GM12872 (cell line): ENCODE results near the gene PHC2.

Source experiments
- CTCF ChIP-seq: IDR thresholded peaks from 3 replicates; pipeline ENCODE4 v1.5.1; 2011; ENCODE audit warnings: low read depth, mild to moderate bottlenecking, low read length, moderate library complexity; ENCODE audit not compliant: insufficient read depth

Gene PHC2

GRCh38 chr1:33296082-33296458 lies 134.8 kb downstream of the PHC2 start:
- no peak for TF ChIP-seq CTCF

DNA sequence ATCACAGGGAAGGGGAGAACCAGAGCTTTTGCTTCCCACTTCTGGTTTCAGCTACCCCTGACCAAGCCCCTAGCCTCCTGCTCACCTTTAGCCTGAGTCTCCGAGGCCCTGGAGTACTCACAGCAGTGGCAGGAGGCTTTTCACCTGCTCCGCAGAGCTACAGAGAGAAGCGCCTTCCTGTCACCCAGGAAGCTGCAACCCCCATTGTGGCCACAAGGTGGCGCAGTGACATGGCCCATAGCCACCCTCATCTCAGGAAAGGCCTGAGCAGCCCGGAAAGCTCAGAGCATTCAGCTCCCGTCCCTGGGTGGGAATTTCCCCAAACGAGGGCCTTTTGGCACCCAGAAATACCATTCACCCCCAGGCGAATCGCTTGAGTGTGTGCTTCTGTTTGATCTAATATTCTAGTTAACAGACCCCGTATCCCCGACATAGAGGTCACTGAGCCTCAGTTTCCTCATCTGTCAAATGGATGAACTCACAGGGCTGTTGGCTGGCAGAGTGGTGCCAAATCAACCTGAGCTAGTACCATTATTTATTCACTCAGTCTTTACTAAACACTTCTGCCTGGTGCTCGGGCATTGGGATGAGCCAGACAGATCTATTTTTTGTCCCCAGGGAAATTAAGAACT lies 135.3 kb downstream of the PHC2 start:
- TF ChIP-seq CTCF: peak; percentile 98

DNA sequence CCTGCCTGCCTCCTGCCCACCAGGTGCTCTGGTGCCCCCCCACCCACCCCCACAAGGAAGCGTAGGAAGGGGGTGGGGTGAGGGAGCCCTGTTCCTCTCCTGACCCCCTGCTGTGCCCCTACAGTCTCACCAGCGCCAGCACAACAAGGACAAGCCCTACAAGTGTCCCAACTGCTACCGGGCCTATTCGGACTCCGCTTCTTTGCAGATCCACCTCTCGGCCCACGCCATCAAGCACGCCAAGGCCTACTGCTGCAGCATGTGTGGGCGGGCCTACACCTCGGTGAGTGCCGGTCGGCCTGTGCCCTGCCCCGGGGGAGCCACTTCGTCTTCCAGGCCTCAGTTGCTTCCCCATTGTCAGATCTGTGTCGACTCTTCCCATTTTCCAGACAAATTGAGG lies 135.9 kb downstream of the PHC2 start:
- TF ChIP-seq CTCF: no peak

- TF ChIP-seq CTCF: no peak
Observed at GRCh38 chr1:33294071-33295010, 136.6 kb downstream of the PHC2 start.

GRCh38 chr1:33292726-33293340 lies 138.1 kb downstream of the PHC2 start:
- no peak for TF ChIP-seq CTCF

- TF ChIP-seq CTCF: no peak
Observed at GRCh38 chr1:33289858-33290154, 141.1 kb downstream of the PHC2 start.
